ENCODE data around the gene LSAMP.
"Not testable (repeated sequence)": the region's sequence is repeated elsewhere in the genome, so short reads cannot be mapped to it uniquely, and the experiment has no call there.

Gene LSAMP

GRCh38 chr3:116084999-116085791 is 360.1 kb downstream of the LSAMP start:
- no peak for DNase-seq

GRCh38 chr3:116083683-116084082 is 361.6 kb downstream of the LSAMP start:
- DNase-seq = no peak

GRCh38 chr3:116078561-116078960 is 366.7 kb downstream of the LSAMP start:
- no peak for DNase-seq

GRCh38 chr3:116077557-116077956 is 367.7 kb downstream of the LSAMP start:
- no peak for DNase-seq

- DNase-seq = no peak
These were observed 368.2 kb downstream of the LSAMP start for GRCh38 chr3:116077059-116077458.

GRCh38 chr3:116070516-116071278 is 374.6 kb downstream of the LSAMP start:
- not testable (repeated sequence) for DNase-seq

GRCh38 chr3:116070061-116070460 is 375.2 kb downstream of the LSAMP start:
- DNase-seq = no peak

GRCh38 chr3:116069024-116069423 is 376.3 kb downstream of the LSAMP start:
- no peak for DNase-seq

- no peak for DNase-seq
These were observed 378.0 kb downstream of the LSAMP start for GRCh38 chr3:116067326-116067725.

GRCh38 chr3:116065501-116065900 is 379.8 kb downstream of the LSAMP start:
- DNase-seq = no peak

- DNase-seq = no peak
These were observed 380.6 kb downstream of the LSAMP start for GRCh38 chr3:116064646-116065045.

GRCh38 chr3:116059421-116060096 is 385.7 kb downstream of the LSAMP start:
- no peak for DNase-seq

GRCh38 chr3:116058844-116059243 is 386.4 kb downstream of the LSAMP start:
- DNase-seq = no peak

GRCh38 chr3:116057400-116058006 is 387.8 kb downstream of the LSAMP start:
- no peak for DNase-seq

GRCh38 chr3:116056280-116056679 is 389.0 kb downstream of the LSAMP start:
- no peak for DNase-seq

GRCh38 chr3:116053017-116053416 is 392.3 kb downstream of the LSAMP start:
- DNase-seq = no peak

GRCh38 chr3:116052602-116053001 is 392.7 kb downstream of the LSAMP start:
- no peak for DNase-seq

GRCh38 chr3:116051586-116051985 is 393.7 kb downstream of the LSAMP start:
- DNase-seq = no peak

GRCh38 chr3:116051040-116051439 is 394.2 kb downstream of the LSAMP start:
- DNase-seq = no peak

- DNase-seq = no peak
These were observed 394.9 kb downstream of the LSAMP start for GRCh38 chr3:116050311-116050915.

- no peak for DNase-seq
These were observed 396.3 kb downstream of the LSAMP start for GRCh38 chr3:116048991-116049390.

- no peak for DNase-seq
These were observed 398.9 kb downstream of the LSAMP start for GRCh38 chr3:116046350-116046749.

GRCh38 chr3:116045314-116045713 is 400.0 kb downstream of the LSAMP start:
- no peak for DNase-seq

Data from NCI-H2029 (cell line).